Prostate gland (tissue), 2 donors: ENCODE data around the gene KLRF2. TPM values are rescaled to one million over a fixed set of nuclear protein-coding genes. Genes with fewer than 3 reads are reported as not detected.

Source experiments
- DNase-seq: peaks from one replicate; pipeline ENCODE4 v3.0.0-alpha.2; 2019; ENCODE audit warnings: low spot score
- H3K27ac ChIP-seq, 2 donors: fragments of 200-600 bp; sonication (generic); 2 replicates each; pipeline ENCODE4 v1.5.1; 2017 to 2019
- H3K27me3 ChIP-seq: fragments of 200-600 bp; sonication (generic); replicated peaks from 2 replicates; pipeline ENCODE4 v1.5.1; 2019; ENCODE audit not compliant: insufficient read depth
- H3K36me3 ChIP-seq, 2 donors: fragments of 200-600 bp; sonication (generic); 1 replicate in 1 of 2; 2 replicates in 1 of 2; pipeline versions ENCODE4 v1.5.1 to v1.8.1; 2017 to 2019
- H3K4me1 ChIP-seq: fragments of 200-600 bp; sonication (generic); replicated peaks from 2 replicates; pipeline ENCODE4 v1.5.1; 2019
- H3K4me3 ChIP-seq, 2 donors: fragments of 200-600 bp; sonication (generic); 2 replicates each; pipeline ENCODE4 v1.5.1; 2017 to 2019
- H3K9me3 ChIP-seq: fragments of 200-600 bp; sonication (generic); 2 replicates; pipeline ENCODE4 v1.5.1; 2017
- CTCF ChIP-seq, 4 experiments: fragments of 200-600 bp in 2 of 4; fragments of 450-650 bp in 2 of 4; sonication (generic) in 2 of 4; IDR thresholded peaks; 1 replicate in 3 of 4; 2 replicates in 1 of 4; pipeline ENCODE4 v1.5.1; 2016 to 2019; ENCODE audit warnings: antibody characterized with exemption in 4 of 4, mild to moderate bottlenecking in 2 of 4, moderate library complexity in 2 of 4
- POLR2A ChIP-seq: fragments of 450-650 bp; IDR thresholded peaks from one replicate; pipeline ENCODE4 v1.6.1; 2016; ENCODE audit warnings: antibody characterized with exemption, mild to moderate bottlenecking
- POLR2AphosphoS5 ChIP-seq: sonication (generic); formaldehyde crosslinking; IDR thresholded peaks from one replicate; pipeline ENCODE4 v1.6.1; 2017; ENCODE audit warnings: antibody characterized with exemption
- WGBS: methylation state at CpG from one replicate; pipeline ENCODE4 v1.1.5; 2018; 5-methylcytosine and 5-hydroxymethylcytosine counted together
- intact Hi-C: fragments of 100-400 bp; cut with DNase I; formaldehyde crosslinking; loops from one replicate; pipeline ENCODE4 v1.14.2; 2022
- total RNA-seq, 2 donors: library from RNA; depleted of rRNA; stranded (reverse); fragments of >200 nt; gene quantifications; one replicate each; pipeline ENCODE4 v1.1.0, GENCODE V29; 2016

The KLRF2 gene
- total RNA-seq, 2 donors from 2014 or later, result not detected

GRCh38 chr12:9851927-9852326, 29.4 kb upstream of the KLRF2 start:
- no peaks in the 10 kb centered on the region for H3K36me3 ChIP-seq
- no peak overlapping the region for H3K27ac ChIP-seq
- H3K4me1 ChIP-seq, result no peaks in the 10 kb centered on the region
- WGBS, result 66% methylated on average over 2 of the region's 2 CpGs
- TF ChIP-seq POLR2A (no peak), CTCF (IDR thresholded peaks at IDR 0.05) (no peak), POLR2AphosphoS5 (no peak)
- DNase-seq, result no peak
- H3K9me3 ChIP-seq, result no peaks in the 10 kb centered on the region
- intact Hi-C loops, result no loop called here
- H3K27me3 ChIP-seq, result no peaks in the 10 kb centered on the region
- no peak overlapping the region for H3K4me3 ChIP-seq

- H3K27me3 ChIP-seq, result no peaks in the 10 kb centered on the region
- H3K9me3 ChIP-seq, result no peaks in the 10 kb centered on the region
- TF ChIP-seq CTCF (IDR thresholded peaks at IDR 0.05), result no peak
- TF ChIP-seq POLR2AphosphoS5, result no peak
- no peak for TF ChIP-seq POLR2A
- H3K4me1 ChIP-seq, result no peaks in the 10 kb centered on the region
- intact Hi-C loops, result no loop called here
- H3K4me3 ChIP-seq, result no peak overlapping the region
- no peak overlapping the region for H3K27ac ChIP-seq
- DNase-seq, result no peak
- WGBS, result 63% methylated on average over 1 of the region's 1 CpG
- no peaks in the 10 kb centered on the region for H3K36me3 ChIP-seq
Measured at GRCh38 chr12:9856151-9856550, 25.1 kb upstream of the KLRF2 start.

- no peak for DNase-seq
- TF ChIP-seq POLR2AphosphoS5 (no peak), POLR2A (no peak), CTCF (IDR thresholded peaks at IDR 0.05) (no peak)
- H3K27me3 ChIP-seq, result no peaks in the 10 kb centered on the region
- no peaks in the 10 kb centered on the region for H3K4me1 ChIP-seq
- H3K27ac ChIP-seq, result no peak overlapping the region
- intact Hi-C loops, result no loop called here
- no peaks in the 10 kb centered on the region for H3K36me3 ChIP-seq
- 67% methylated on average over 3 of the region's 3 CpGs for WGBS
- H3K9me3 ChIP-seq, result no peaks in the 10 kb centered on the region
- no peak overlapping the region for H3K4me3 ChIP-seq
Measured at GRCh38 chr12:9856894-9857293, 24.4 kb upstream of the KLRF2 start.

- no peaks in the 10 kb centered on the region for H3K4me1 ChIP-seq
- TF ChIP-seq POLR2AphosphoS5 (no peak), CTCF (IDR thresholded peaks at IDR 0.05) (no peak), POLR2A (no peak)
- intact Hi-C loops, result no loop called here
Measured at GRCh38 chr12:9858135-9858534, 23.2 kb upstream of the KLRF2 start.

GRCh38 chr12:9864913-9865675, 16.2 kb upstream of the KLRF2 start:
- DNase-seq, result no peak
- Histone ChIP-seq H3K4me1 (no peaks in the 10 kb centered on the region), H3K36me3 (no peaks in the 10 kb centered on the region), H3K27ac (no peak overlapping the region), H3K27me3 (no peaks in the 10 kb centered on the region), H3K4me3 (no peak overlapping the region), H3K9me3 (no peaks in the 10 kb centered on the region)
- intact Hi-C loops, result no loop called here
- WGBS, result 78% methylated on average over 4 of the region's 4 CpGs
- TF ChIP-seq POLR2A (no peak), CTCF (IDR thresholded peaks at IDR 0.05) (no peak), POLR2AphosphoS5 (no peak)

More at GRCh38 chr12:9858135-9858534, 23.2 kb upstream of the KLRF2 start:
- no peak overlapping the region for H3K4me3 ChIP-seq
- H3K27me3 ChIP-seq, result no peaks in the 10 kb centered on the region
- no peaks in the 10 kb centered on the region for H3K9me3 ChIP-seq
- H3K27ac ChIP-seq, result no peak overlapping the region
- no peaks in the 10 kb centered on the region for H3K36me3 ChIP-seq
- DNase-seq, result no peak
